ENCODE measurements around the gene NDUFS8.

Gene NDUFS8

DNA sequence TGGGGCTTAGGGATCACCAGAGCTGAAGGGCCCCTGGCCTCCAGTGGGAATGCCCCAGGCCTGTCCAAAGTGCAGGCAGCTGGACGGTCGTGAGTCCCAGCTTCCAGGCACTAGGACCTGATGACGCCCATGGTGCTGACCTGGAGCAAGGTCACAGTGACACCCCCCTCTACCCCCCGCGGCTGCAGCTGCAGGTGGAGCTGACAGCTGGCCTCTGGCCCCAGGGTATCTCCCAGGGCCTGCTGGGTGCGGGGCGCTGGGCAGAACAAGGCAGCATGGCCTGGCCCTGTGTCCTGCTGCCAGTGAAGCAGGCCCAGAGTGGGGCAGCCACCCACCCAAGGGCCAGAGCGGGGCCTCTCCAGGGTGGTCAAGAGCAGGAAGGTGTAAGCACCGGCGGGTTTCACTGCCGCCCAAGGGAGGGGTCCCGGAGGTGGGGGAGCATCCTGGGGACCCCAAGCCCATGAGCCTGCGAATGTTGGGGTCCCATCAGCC lies 7.8 kb downstream of the NDUFS8 start:
- no peak for DNase-seq

DNA sequence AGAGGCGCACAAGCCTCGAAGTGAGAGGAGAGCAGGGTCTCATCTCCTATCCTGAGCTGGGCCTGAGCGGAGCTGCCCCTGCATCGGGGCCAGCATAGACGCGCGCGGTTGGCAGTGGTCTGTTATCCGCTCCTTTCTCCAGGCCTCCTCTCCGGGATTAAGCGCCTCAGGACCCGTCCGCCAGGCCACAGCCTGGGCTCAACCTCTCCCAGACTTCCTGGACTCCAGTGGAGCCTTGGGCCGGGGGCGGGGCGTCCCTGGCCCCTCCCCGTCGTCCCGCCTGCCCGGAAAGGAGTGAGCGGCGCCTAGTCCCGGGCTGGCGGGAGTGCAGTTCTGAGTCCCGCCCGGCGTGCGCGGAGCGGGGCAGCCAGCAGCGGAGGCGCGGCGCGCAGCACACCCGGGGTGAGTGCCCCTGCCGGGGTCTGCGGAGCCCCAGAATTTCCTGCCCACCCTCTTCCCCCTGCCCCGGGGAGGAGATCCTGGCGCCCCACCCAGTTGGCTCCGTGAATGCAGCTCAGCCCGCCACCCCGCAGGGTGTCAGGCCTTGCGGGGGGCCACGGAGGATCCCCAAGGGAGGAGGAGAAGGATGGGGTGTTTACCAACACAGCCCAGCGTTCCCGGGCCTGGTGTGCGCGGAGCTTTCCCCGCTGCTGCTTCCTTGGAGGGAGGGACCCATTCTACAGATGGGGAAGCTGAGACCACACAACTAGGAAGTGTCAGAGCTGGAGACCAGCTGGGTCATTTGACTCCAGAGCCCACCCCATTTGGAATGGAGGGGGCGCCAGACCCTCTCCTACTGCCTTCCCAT lies 8.4 kb downstream of the NDUFS8 start, which contains the start of gene TCIRG1:
TSS of gene TCIRG1 (plus strand) at position 308 of the 808 bp plus-strand sequence. CDS start 2,247 bp downstream, outside the sequence.
- DNase-seq: peak; percentile 81

DNA sequence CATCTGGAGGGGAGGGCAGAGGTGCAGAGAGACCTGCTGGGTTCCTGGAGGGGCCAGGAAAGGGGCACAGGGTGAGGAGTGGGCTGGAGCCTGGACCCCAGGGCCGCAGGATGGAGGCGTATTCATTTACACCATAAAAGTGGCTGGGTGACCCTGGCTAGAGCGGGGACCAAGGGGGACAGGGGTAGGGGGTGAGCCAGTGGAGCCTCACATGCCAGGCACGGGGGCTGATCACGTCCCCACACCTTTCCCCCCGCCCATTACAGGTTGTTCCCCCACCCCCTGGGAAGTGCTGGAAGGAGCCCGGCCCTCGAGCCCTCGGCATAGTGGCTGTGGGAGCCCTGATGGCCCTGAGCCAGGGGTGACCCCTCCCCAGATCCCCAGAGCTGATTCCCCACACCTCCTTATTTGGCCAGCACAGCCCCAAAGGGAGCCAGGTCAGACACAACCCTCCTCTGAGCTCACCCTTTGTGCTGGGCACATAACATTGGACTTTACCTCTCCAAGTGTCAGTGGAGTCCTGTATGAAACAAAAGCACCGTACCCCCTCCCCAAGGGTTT lies 9.1 kb downstream of the NDUFS8 start:
- no peak for DNase-seq

DNA sequence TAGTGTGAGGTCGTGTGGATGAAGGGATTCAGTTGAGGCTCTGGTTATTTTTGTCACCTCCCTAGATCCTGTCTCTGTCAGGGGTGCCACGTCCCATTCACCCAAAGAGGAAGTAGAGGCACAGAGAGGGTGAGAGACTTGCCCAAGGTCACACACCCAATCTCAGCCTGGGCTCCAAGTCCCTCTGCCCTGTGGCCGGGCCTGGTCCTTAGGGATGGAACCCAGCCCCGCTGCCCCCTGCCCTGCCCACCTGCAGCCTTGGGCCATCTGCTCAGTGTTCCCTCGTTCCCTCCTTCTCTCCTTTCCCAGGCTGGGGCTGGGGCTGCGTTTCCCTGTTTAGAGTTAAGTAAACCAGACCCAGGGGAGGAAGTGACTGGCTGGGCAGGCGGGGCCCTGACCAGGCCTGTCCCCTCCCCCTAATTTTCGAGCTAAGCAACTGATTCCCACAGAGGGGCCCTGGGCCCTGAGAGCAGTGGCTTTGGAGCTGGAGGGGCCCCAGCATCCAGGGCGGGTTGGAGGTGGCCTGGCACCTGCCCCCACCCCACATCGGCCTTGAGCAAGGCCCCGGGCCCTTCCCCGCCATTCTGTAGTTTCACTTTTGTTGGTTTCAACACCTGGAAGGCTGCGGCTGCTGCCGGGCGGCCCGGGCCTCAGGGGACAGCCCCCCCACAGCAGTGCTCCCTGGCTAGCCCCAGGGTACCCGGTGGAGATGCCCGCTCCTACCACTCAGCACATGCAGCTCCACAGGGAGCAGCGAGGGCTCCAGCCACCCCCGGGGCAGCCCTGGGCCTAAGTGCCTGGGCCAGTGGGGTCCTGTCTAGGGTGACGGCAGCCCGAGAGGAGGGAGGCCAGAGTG lies 9.8 kb downstream of the NDUFS8 start:
- peak; percentile 62 for DNase-seq

DNA sequence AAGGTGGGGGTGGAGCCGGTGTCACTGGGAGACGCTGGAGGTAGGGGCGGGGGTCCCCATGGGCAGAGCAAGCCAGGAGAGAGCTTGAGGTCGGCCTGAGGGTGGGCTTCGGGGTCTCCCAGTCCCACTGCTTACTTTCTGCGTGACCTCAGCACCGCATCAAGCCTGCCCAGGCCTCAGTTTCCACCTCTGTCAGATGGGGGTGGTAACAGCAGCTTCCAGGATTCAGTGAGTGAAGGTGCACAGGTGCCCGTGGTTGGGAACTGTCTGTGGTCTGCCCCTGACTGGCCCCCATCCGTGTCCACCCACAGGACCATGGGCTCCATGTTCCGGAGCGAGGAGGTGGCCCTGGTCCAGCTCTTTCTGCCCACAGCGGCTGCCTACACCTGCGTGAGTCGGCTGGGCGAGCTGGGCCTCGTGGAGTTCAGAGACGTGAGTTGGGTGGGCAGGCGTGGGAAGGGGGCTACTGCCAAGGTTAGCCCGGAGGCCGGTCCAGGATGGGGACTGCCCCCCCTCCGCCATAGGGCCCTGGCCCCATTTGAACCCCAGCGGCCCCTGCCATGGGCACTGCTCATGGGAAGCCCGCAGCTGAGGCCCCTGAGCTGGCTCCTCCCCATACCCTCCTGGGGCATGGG lies 10.6 kb downstream of the NDUFS8 start:
- no peak for DNase-seq

DNA sequence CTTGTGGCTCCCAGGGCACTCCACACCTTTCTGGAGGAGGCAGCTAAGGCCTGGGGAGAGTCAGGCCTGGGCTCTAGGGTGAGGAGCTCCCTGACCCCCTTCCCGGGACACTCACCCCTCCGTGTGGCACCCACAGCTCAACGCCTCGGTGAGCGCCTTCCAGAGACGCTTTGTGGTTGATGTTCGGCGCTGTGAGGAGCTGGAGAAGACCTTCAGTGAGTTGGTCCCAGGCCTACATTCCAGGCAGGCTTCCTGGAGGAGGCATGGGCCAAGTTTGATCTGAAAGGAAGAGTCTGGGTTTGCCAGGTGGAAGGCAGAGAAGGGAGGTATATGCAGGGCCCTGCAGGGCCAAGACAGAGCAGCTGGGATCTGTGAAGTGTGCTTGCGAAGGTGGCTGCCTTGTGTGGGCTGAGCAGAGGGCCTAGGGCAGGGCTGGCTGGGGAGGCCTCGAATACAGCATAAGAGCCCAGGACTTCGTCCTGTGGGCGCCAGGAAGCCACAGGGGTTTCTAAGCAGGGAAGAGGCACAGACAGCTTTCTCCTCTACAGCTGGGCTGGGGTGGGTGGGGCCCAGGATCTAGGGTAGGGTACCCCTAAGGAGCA lies 11.2 kb downstream of the NDUFS8 start:
- no peak for DNase-seq

DNA sequence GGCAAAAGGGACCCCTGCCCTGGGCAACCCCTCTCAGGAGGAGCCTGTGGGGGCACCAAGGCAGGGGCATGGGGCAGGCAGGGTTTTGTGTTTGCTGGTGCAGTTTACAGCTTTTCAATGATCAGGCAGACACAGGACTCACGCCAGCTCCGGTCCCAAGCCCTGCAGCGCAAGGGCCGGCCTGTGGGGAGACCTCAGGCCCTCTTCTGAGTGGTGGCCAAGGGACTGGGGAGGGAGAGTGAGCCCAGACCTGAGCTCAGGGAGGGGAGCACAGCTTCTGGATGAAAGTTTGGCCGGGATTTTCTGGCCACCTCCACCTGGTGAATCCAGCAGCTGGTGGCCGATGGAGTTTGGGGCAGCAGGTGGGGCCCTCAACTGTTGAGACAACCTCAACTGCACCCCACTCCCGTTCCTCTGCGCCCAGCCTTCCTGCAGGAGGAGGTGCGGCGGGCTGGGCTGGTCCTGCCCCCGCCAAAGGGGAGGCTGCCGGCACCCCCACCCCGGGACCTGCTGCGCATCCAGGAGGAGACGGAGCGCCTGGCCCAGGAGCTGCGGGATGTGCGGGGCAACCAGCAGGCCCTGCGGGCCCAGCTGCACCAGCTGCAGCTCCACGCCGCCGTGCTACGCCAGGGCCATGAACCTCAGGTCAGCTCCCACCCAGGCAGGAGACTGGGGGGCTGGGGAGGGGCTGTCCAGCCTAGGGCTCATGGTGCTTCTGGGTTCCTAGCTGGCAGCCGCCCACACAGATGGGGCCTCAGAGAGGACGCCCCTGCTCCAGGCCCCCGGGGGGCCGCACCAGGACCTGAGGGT lies 11.9 kb downstream of the NDUFS8 start:
- DNase-seq: no peak

DNA sequence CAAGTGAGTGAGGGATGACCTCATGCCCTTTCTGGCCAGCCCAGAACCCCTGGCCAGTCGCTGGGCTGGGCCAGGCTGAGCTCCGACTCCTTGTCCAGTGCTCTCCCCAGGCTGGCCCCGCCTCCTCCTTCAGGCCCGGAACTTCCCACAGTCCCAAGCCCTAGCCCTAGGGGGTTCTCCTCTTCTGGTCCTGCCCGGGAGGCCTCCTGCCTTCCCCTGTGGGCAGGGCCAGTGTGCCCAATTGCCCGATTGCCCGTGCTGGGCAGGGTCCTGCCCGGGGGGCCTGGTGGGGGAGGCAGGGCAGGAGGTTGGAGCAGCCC lies 12.5 kb downstream of the NDUFS8 start:
- DNase-seq: no peak

DNA sequence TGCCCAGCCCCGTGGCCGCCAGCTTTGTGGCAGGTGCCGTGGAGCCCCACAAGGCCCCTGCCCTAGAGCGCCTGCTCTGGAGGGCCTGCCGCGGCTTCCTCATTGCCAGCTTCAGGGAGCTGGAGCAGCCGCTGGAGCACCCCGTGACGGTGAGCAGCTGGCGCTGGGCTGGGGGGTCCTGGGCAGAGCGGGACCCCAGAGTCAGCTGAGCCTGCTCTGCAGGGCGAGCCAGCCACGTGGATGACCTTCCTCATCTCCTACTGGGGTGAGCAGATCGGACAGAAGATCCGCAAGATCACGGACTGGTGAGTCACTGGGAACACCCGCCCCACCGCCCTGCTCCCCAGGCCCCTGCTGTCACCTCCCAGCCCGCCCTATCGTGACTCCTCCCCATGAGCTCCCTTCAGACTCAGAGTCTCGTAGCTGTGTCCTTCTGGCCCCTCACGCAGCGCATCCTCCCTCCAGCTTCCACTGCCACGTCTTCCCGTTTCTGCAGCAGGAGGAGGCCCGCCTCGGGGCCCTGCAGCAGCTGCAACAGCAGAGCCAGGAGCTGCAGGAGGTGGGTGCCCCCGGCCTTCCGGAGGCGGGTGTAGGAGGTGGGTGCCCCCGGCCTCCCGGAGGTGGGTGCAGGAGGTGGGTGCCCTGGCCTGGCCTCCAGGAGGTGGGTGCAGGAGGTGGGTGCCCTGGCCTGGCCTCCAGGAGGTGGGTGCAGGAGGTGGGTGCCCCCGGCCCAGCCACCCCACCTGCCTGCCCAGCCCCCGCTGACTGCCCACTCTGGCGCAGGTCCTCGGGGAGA lies 13.1 kb downstream of the NDUFS8 start:
- no peak for DNase-seq

DNA sequence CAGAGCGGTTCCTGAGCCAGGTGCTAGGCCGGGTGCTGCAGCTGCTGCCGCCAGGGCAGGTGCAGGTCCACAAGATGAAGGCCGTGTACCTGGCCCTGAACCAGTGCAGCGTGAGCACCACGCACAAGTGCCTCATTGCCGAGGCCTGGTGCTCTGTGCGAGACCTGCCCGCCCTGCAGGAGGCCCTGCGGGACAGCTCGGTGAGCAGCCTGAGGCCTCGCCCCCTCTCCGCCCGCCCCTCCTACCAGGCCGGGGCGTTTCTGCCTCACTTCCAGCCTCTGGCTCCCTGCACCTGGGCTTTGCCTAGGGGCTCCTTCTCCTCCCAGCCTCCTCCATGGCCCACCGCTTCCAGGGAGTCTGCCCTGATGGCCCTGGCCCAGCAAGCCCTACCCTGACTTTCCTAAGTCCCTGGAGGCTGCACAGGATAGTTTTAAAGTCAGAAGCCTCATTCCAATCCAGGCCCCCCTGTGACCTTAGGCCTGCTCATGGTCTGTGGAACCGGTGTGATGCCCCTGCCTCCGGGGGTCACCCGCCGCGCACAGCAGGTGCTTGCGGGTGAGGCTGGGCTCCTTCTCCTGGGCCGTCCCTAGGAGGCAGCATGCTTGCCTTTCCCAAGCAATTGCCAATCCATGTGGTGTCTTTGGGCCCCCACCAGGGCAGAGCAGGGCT lies 13.8 kb downstream of the NDUFS8 start:
- DNase-seq: no peak

DNA sequence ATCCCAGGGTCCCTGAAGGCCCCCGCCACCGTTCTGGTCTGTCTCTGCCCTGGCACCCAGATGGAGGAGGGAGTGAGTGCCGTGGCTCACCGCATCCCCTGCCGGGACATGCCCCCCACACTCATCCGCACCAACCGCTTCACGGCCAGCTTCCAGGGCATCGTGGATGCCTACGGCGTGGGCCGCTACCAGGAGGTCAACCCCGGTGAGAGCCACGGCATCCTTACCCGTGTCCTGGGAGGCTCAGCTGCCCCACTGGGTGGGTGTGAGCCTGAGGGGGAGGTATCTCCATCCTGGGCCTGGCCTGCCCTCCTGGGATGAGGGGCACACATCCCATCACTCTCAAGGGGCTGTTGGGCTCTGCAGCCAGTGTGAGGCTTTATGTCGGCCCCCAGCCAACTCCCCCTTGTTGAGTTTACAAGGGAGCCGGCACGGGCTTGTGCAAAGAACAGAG lies 14.4 kb downstream of the NDUFS8 start:
- DNase-seq: no peak

DNA sequence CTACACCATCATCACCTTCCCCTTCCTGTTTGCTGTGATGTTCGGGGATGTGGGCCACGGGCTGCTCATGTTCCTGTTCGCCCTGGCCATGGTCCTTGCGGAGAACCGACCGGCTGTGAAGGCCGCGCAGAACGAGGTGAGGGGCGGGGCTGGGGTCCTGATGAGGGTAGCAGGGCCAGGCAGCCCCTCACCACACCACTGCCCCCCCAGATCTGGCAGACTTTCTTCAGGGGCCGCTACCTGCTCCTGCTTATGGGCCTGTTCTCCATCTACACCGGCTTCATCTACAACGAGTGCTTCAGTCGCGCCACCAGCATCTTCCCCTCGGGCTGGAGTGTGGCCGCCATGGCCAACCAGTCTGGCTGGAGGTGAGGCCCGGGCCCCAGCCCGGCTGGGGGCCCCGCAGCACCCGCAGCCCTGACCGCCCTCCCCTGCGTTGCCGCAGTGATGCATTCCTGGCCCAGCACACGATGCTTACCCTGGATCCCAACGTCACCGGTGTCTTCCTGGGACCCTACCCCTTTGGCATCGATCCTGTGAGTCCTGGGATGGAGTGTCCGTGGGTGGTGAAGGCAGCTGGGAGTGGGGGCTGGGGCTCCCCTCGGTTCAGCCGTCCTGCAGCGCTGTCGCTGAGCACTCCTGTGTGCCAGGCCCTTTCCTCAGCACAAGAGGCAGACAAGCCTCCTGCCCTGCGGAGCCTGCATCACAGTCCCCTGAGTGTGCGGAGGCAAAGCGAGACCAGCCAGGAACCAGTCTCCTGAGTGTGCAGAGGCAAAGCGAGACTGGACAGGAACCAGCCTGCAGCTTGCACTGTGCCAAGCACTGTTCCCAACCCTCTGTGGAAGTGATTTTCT lies 17.2 kb downstream of the NDUFS8 start:
- DNase-seq: no peak

DNA sequence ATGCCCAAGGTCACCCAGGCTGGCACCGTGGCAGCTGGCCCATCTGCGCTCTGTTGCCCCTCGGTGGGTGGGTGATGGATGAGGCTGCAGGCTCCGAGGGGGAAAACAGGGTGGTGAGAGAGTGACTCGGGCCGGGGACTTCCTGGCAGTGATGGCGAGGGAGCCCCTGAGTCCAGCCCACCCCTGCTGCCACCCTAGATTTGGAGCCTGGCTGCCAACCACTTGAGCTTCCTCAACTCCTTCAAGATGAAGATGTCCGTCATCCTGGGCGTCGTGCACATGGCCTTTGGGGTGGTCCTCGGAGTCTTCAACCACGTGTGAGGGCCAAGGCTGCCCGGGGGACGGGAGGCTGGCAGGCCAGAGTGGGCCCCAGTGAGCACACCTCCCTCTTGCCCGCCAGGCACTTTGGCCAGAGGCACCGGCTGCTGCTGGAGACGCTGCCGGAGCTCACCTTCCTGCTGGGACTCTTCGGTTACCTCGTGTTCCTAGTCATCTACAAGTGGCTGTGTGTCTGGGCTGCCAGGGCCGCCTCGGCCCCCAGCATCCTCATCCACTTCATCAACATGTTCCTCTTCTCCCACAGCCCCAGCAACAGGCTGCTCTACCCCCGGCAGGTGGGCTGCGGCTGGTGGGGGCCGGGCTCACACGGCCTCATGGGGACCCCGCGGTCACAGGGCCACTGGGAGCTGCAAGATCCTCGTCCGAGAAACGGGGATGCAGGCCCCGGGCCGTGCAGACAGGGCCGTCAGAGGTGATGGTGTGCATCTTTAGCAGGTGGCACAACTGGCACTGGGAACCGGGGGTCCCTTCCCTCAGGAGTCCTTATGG lies 18.4 kb downstream of the NDUFS8 start:
- no peak for DNase-seq

DNA sequence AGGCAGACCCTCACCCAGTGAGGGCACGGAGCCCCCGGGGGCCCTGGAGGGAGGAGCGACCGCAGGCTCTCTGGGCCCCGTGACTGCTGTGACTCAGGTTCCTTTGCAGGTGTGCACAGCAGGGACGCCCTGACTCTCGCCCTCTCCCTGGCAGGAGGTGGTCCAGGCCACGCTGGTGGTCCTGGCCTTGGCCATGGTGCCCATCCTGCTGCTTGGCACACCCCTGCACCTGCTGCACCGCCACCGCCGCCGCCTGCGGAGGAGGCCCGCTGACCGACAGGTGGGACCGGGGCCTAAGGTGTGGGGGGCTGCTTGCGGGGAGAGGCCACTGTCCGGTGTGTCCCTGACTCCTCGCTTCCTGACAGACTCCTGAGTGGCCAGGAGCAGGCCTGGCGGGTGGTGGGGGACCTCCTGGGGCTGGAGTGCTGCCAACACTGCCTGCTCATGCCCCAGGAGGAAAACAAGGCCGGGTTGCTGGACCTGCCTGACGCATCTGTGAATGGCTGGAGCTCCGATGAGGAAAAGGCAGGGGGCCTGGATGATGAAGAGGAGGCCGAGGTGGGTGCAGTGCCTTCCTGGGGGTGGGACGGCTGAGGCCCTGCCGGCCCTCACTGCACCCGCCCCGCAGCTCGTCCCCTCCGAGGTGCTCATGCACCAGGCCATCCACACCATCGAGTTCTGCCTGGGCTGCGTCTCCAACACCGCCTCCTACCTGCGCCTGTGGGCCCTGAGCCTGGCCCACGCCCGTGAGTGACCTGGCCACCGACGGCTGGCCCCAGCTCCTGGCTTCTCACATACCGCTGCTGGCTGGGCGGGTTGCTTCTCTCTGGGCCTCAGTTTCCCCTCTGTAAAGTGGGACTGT lies 19.3 kb downstream of the NDUFS8 start:
- DNase-seq: no peak

DNA sequence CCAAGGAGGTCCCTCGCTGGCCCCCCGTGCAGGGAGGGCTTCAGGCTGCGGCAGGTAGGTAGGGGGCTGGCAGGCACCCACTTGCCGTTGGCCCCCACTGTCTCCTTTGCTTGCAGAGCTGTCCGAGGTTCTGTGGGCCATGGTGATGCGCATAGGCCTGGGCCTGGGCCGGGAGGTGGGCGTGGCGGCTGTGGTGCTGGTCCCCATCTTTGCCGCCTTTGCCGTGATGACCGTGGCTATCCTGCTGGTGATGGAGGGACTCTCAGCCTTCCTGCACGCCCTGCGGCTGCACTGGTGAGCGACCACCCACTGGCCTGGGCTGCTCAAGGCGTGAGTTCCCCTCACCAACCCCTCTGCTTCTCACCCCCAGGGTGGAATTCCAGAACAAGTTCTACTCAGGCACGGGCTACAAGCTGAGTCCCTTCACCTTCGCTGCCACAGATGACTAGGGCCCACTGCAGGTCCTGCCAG lies 19.9 kb downstream of the NDUFS8 start:
- no peak for DNase-seq

DNA sequence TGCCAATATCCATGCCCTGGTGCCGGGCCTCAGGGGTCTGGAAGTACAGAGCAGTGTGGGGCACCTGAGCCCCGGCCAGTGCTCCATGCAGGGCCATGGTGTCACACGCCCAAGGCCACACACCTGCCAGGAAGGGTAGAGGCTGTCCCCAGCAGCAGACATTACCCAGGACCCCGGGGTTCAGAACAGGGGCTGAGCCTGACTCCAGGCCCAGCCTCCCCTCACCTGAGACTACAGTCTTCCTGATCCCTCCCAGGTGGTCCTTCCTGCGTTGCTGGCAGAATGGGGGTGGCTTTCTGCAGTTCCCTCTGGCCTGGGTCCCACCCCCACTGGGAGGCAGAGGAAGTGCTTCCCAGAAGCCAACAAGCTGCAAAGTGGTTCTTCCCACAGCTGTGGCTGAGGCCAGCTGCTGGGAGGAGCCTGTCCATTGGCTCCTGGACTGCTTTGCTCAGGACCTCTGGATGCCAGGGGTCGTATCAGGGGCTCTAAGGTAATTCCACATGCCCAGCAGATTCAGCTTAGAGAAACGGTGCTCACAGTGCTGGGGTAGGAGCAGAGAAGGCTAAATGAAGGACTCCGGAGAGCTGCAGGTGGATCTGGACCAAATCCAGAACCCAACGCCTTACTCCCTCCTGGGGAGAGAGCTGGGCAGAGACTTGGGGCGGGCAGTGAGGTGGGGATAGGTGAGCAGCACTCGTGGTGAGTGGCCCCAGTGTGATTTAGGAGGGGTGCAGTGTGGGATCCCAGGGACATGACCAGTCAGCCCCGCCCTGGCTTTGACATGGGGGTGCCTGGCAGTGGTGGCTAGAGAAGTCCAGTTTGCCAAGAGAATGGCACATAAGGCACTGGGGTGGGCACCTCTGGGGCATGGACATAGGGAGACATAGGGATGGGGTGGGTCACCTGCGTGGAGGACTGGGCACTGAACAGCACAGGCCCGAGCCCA lies 21.0 kb downstream of the NDUFS8 start:
- no peak for DNase-seq

All from stimulated activated CD8-positive, alpha-beta memory T cell treated with anti-CD3 and anti-CD28 coated beads, Interleukin-4, amount 100 ng/mL, for 48 hours (primary cell).